Superior temporal gyrus (tissue), 1 donor: Measurements from ENCODE around the gene GPR87.

Source experiments
- DNase-seq: peaks from one replicate; pipeline ENCODE4 v3.0.0-alpha.2; 2016; ENCODE audit errors: extremely low spot score

Gene GPR87

DNA sequence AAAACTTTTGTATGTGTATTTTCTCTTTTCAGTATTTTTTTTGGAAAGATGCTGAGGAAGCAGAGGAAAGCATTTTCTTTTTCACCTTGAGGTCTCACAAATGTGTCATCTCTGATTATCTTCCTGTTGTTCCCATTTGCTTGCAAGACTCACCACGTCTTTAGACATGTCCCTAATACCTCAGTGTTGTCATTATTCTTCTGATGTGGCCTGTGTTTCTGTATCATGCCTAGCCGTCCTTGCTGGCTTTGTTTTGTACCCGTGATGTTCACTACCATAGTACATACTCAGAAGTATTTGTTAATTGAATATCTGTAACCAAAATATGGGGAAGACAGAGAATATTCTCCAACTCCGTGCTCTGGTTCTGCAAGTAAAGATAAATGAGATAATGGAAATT lies 33.2 kb downstream of the GPR87 start:
- no peak for DNase-seq

DNA sequence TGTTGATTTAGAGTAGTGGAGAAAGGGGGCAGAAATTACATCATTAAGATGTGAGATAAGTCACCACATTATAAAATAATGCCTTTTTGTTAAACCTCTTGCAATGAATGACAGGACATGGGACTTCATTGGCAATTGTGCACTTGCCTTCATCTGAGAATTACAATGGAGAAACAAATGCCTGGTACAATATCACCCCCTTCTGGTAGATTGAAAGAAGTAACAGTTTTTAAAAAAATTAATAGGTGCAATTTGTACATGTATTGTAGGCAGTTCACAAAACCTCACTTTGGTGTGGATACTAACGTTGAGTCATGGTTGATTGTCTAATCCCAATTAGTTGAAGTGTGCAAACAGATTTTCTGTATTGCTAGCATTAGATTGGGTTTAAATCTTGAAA lies 33.7 kb downstream of the GPR87 start:
- DNase-seq, result peak; percentile 89

DNA sequence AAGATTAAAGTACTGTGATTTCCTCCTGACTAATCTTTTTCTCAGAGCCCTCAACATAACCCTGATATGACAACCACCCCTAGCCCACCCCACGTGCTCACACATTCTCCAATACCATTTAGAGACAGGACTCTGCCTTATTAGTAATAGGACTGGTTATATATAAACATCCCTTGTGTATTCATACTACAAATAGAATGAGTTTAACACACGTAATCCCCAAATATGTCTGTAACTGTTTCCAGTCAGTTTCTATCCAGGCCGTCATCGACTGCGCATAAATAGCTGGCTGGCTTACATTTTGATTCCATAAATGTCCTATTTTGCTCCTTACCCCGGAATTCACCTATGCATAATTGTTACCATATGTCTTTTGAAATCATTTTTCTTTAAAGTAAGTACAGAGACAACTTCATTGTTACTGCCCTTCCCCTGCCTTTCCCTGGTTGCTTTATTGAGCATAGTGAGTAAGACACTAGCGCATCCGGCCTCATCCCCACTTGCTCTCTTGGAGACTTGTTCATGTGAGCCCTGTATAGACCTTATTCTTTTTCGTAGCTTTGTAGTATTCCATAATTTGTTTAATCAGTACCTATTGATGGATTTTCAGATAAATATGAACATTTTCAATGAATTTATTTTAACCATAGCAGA lies 34.8 kb downstream of the GPR87 start:
- no peak for DNase-seq

DNA sequence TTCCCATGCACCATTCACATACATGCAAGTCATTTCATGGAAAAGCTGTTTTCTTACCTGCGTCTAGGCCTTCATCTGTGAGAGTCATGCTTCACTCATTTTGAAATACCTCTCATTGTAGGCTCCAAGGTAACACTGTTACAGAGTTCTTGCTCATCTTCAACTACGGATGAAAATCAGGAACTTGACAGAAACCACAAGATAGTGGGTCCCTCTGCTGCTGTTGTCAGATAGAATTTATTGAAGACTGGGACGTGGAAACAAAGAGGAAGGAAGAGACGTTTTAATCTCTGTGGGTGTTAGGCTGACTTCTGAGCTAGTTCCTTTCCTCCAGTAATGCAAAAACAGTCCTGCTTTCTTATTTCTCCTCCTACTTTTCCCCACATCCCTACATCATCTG lies 38.4 kb downstream of the GPR87 start, which contains the start of gene P2RY14:
TSS of gene P2RY14 (minus strand) at position 313 of the 400 bp plus-strand sequence. CDS start 64,226 bp downstream, outside the sequence.
- no peak for DNase-seq

DNA sequence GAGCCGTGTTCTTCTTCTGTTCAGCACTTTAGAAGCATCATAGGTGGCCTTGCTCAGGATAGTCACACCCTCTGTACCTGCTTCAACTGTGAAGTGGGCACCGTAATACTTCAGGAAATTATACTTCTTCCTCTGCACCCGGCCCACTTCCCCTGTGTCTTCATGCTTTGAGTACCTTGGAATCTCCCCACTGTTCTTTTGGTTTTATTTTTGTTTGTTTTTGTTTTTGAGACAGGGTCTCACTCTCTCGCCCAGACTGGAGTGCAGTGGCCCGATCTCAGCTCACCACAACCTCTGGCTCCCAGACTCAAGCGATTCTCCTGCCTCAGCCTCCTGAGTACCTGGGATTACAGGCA lies 40.0 kb downstream of the GPR87 start:
- no peak for DNase-seq

DNA sequence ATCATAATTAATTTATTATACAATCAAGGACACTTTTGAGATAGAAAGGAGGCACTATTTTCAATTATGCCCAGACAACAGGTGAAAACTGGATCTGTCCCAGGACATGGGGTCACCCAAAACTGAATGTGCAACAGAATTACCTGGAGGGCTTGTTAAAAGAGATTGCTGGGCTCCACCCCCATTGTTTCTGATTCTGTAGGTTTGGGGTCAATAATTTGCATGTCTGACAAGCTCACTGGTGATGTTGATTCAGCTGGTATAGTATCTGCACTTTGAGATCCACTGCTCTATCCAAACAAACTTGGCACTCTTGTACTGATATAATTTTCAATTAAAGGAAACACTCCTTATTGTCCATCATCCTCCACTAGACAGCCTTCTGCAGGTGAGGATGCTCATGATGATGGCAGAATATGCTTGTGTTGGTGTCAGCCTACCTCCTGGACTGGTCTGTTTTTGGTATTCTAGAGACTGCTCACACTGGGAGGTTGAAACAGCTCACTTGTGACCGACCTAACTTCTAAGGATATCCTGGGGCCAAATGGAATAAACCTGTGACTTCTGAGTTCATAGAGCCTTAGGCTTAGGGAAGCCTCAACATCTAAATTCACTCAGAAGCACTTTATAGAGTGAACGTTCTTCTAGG lies 40.5 kb downstream of the GPR87 start:
- no peak for DNase-seq

DNA sequence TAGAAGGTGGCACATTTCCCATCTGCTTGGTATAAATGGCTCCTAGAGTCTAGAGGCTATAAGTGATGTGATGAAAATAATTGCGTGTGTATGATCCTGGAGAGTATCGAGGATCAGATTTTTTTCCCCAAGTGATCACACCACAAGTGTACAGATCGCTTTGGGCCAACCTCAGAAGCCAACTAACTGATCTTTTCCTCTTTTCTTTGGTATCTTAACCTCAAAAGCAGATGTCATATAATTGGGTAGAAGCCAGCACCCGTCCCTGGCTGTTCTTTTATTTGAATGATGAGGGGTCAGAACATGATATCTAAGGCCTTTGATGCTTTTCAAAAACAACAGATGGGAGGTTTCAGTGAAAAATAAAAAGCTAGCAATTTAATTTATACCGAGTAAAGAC lies 41.5 kb downstream of the GPR87 start:
- DNase-seq, result no peak

DNA sequence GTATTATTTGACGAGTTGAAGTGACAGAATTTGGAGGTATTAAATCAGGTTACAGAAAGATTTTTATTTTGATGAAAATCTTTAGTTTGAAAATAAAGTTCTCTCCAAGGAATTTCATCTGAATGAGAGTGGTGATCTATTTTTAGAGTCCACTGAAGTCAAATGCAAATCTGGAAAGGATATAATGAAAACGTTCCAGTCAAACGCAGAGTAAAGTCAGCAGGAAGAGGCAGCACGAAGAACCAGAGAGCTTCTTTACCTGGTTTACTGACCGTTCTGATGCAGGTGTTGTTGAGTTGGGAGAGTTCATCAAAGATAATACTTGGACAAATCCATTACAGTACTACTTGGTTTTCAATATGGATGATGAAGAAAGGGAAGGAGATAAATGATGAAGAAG lies 47.0 kb downstream of the GPR87 start:
- DNase-seq, result no peak

DNA sequence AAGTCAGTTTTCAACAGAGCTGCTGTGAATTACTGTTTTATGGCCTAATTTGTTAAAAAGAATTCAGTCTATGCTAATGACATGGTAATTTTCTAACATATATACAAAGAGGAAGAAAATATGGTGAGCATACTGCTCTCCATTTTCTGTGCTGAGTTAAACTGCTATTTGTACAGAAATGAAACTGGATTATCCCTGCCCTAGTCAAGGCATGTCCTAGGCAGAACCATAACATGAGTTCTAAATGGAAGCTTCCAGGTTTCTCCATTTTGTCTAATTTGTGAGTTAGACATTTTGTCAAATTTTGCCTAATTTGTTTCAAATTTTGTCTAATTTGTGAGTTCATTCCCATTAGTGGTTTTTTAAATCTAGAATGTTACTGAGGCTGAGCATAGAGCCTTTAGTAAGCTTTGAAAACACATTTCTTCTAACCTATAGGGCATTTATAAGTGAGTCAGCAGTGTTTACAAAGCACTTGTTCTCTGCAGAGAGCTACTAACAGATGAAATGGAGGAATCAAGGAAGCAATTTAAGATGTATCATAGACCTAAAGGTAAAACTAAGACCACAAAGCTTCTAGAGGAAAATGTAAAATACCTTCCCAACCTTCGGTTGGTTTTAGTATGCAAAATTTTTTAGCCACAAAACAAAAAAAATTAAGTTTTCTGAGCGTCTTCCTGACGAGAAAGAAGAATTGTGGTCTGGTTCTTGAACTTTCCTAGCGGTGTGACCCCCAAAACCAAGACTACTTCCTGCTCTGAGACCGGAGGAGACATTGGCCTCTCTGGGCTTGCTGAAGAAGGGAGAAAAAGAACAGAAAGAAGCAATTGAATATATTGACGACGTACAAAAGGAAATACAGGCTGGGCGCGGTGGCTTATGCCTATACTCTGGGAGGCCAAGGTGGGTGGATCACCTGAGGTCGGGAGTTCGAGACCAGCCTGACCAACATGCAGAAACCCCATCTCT lies 48.1 kb downstream of the GPR87 start:
- DNase-seq, result no peak

DNA sequence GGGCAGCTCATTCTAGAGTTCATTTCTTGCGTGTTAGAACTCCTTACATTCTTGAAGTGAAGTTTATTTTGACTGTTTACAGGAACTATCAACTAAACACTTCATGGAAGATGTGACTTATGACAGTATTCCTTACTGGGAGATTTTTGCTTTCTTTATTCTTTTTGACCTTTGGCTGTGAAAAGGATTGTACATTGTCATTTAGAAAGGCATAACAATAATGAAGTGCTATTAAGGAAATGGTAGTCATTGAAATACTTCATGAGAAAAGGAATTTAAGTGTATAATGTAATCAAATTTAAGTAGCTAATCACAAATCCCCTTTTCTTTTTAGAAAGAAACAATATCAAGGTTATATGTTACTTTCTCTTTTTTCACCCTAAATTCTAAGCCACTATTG lies 49.6 kb downstream of the GPR87 start:
- DNase-seq, result no peak

DNA sequence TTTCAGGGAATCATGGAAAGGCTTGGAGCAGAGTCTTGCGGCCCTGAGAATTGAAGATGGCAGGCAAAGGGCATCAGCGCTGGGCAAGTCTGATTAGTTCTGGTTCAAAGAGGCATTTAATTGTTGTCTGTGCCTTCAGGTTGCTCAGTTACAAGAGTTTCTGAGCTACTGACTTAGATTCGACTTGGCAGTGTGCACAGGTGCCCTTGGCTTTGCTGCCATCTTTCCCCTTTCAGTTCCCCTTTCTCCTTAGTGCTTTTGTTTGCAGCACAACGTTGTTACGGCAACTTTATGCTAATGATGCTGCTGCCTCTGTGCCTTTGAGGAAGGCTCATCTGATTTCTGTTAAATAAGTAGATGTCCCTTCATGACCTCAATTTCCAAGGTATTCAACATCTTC lies 50.8 kb downstream of the GPR87 start:
- no peak for DNase-seq

DNA sequence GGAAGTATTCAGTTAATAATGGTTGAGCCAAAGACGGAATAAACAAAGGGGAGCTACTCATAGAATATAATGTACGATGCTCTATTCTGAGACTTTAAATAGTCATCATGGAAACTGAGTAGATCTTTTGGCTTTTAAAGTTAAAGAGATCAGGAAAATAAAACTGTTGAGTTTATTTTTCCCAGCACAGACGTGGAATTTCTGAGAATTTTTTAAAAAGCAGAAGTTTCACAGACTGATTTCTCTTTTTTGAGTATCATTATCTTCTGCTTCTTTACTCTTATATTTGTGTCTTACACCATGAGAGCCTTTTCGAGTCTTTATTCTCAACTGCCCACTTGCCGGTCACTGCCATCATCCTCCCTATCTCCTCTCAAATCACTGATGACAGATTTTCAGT lies 51.5 kb downstream of the GPR87 start:
- DNase-seq, result no peak

DNA sequence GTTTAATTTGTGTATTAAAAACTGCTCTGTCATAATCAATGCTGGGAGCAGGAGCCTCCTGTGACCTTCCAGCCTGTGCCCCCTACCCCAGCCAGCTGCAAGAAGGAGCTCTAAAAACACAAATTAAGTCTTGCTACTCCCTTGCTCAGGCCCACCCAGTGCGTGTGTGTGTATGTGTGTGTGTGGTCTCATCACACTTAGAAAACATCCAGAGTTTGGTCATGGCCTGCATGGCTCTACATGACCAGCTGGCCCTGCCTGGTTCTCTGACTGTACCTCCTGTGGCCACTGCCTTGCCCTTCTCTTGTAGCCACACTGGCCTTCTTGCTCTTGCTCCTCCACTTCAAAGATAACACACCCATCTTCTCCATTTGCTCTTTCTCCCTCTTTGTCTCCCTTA lies 52.0 kb downstream of the GPR87 start:
- no peak for DNase-seq

DNA sequence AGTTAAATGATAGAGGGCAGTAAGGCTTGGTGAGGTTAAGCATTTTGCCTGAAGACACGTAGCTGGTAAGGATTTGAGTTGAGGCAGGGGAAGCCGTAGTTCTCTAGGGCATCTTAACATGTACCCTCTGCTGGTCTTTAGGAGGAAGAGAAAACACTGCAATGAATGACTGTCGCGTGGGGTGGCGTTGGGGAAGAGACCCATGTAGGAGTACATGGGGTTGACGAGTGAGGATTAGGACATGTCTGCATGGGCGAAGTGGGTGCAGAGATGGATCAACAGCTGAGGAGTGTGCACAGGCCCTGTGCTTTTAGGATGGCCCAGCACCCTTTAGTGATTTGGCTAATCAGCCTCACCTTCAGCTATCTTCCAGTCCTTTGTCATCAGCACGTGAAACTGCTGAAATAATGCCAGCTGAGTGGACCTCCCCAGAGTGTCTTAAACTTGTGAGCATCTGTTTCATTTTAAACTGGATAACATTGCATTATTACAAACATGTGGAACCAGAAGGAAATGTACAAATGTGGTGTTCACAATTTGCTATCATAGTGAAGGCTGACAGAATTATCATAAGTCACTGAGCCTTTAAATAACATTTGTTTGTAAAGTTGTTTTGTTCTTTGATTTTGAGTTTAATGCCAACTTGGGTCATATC lies 53.6 kb downstream of the GPR87 start:
- no peak for DNase-seq

DNA sequence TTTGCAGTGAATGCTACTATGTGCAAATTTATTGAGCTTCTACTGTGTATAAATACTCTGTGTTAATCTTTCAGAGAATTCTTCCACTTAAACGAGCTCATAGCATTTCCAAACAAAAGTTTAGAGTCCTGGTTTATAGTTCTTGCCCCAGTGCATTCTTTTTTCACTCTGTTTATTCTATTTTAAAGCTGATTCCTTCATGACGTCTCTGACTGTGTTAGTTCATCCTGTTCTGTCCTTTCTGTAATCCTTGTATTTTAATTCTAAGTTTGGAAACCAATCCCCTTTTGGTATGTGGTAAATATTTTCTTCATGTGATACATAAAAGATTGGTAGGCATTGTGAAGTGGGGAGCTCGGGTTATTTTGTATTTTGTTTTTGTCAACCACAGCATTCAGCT lies 57.0 kb downstream of the GPR87 start:
- DNase-seq, result no peak

DNA sequence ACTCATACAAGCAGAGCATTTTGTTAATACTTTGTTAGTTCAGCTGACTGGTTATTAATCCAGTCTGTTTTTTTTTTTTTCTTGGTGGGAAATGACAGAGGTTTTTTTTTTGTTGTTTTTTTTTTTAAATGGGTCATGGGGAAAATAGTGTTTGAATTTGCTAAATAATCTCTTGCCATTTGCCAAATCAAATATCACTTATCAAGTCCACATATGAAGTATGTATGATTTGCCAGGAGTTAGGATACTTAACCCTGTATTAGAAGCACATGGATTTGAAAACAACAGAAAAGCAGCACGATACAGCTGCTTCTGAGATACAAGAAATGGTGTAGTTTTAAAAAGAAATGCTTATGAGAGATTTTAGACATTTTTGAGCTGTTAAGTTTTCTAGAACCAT lies 59.9 kb downstream of the GPR87 start:
- DNase-seq, result no peak

DNA sequence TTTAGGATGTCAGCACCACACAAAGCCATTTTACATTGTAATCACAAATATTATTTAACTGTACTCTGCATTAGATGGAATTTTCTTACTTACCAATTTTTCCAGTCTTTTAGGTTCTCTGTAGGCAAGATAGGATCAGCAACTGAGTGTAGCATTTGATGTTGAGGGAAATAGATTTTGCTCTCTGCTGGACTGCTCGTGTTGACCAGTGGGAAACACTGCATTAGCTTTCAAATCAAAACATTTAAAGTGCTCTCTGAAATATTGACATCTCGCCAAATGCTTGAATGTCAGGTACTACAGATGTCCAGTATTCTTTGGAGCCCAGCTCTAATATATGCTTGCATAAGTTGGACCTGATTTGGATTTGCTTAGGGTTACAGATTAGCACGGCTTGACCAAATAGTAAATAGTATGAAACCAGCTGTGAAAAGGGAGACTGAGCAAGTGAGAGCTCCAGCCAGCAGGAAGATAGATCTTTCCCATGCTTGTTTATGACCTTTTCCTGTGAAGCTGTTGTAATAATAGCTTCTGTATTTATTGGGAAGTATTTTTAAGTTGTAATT lies 67.8 kb downstream of the GPR87 start:
- no peak for DNase-seq
